Measurements from ENCODE around the gene MUC5B. TPM values are rescaled to one million over a fixed set of nuclear protein-coding genes. Genes with fewer than 3 reads are reported as not detected.
A peak's percentile ranks its signal among the peaks of the same experiment; 100 is the strongest.

The MUC5B gene
- total and polyA plus RNA-seq, 2 donors (not counting 1 experiment from before 2014, with no cell fraction given) = not detected

DNA sequence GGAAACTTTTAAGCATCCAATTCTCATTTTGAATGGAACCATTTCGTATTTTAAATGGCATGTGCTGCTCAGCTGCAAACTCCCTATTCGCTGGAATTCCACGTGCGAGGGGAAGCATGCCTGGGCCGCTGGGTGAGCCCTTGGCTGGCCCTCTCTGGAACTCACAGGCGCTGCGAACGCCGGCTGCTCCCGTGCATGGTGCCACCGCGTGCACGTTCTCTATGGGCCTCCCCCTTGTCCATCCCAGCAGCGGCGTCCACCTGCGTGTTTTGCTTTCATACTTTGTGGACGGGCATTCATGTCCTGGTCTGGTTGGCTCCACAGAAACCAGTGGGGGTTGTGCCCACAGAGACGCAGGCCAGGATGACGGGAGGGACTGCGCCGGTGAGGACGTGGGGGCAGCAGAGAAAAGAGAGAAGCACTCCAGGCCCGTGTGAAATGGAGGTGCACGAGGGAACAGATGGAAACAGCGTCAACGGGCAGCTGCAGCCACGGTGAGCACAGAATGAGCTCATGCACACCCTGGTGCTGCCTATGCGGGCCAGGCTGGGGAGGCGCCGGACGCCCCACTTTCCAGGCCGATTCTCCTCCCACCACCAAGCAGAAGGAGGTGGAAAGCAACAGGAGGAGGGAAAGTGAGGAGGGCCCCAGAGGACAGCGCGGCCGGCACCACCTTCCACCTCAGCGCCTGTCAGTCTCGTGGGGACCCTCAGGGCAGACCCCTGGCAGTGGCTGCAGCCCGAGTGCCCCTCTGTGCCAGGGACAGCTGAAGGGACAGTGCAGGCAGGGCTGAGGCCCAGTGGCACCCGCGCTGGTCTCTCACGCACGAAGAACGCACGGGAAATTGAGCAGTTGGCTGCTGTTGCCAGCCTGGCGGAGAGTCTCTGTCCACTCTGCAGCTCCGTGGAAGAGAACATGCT is 57.5 kb downstream of the MUC5B start:
- Histone ChIP-seq H3K27me3 (ENCODE audit: control insufficient read depth, insufficient read depth, low read length) (no peaks in the 10 kb centered on the region), H3K4me2 (ENCODE audit: extremely low read depth, insufficient read depth, low read length) (no peak overlapping the region), H3K9ac (ENCODE audit: insufficient read depth, low read length) (no peak overlapping the region), H3K4me1 (ENCODE audit: control insufficient read depth, extremely low read depth, insufficient read depth, low read length) (no peaks in the 10 kb centered on the region), H3K4me3 (replicated peaks in 1 of 4; ENCODE audit: control extremely low read depth in 1 of 4, insufficient read depth in 1 of 4, low read depth in 3 of 4, low read length in 4 of 4) (no peak overlapping the region), H3K36me3 (ENCODE audit: control insufficient read depth, insufficient read depth, low read length) (peaks cover 19% of the 10 kb centered on the region), H2AFZ (ENCODE audit: low read length) (no peak overlapping the region), H3K79me2 (ENCODE audit: control insufficient read depth, insufficient read depth, low read length) (no peaks in the 10 kb centered on the region), H3K9me3 (ENCODE audit: control insufficient read depth, insufficient read depth, low read depth, low read length) (no peaks in the 10 kb centered on the region), H4K20me1 (ENCODE audit: control insufficient read depth, extremely low read depth, insufficient read depth, low read length) (no peaks in the 10 kb centered on the region), H3K27ac (ENCODE audit: insufficient read depth, low read length) (no peak overlapping the region)
- no peak for DNase-seq (ENCODE audit: low read depth in 2 of 2)
- TF ChIP-seq EZH2 (IDR thresholded peaks at IDR 0.05; ENCODE audit: low read length, missing control alignments) = no peak
- no peak for TF ChIP-seq CTCF (conservative IDR thresholded peaks at IDR 0.05 in 1 of 2, IDR thresholded peaks at IDR 0.05 in 1 of 2; ENCODE audit: low read depth in 1 of 2, low read length in 2 of 2)

- no peak overlapping the region for H3K27ac ChIP-seq (ENCODE audit: insufficient read depth, low read length)
- peaks cover 22% of the 10 kb centered on the region for H3K36me3 ChIP-seq (ENCODE audit: control insufficient read depth, insufficient read depth, low read length)
- DNase-seq (ENCODE audit: low read depth in 2 of 2) = peak in 1 of 2 donors; percentile 48
- no peak overlapping the region for H3K4me3 ChIP-seq (replicated peaks in 1 of 4; ENCODE audit: control extremely low read depth in 1 of 4, insufficient read depth in 1 of 4, low read depth in 3 of 4, low read length in 4 of 4)
- H3K9ac ChIP-seq (ENCODE audit: insufficient read depth, low read length) = no peak overlapping the region
- H3K79me2 ChIP-seq (ENCODE audit: control insufficient read depth, insufficient read depth, low read length) = no peaks in the 10 kb centered on the region
- no peaks in the 10 kb centered on the region for H4K20me1 ChIP-seq (ENCODE audit: control insufficient read depth, extremely low read depth, insufficient read depth, low read length)
- H3K27me3 ChIP-seq (ENCODE audit: control insufficient read depth, insufficient read depth, low read length) = no peaks in the 10 kb centered on the region
- H3K9me3 ChIP-seq (ENCODE audit: control insufficient read depth, insufficient read depth, low read depth, low read length) = no peaks in the 10 kb centered on the region
- H3K4me1 ChIP-seq (ENCODE audit: control insufficient read depth, extremely low read depth, insufficient read depth, low read length) = no peaks in the 10 kb centered on the region
- no peak for TF ChIP-seq EZH2 (IDR thresholded peaks at IDR 0.05; ENCODE audit: low read length, missing control alignments)
- TF ChIP-seq CTCF (conservative IDR thresholded peaks at IDR 0.05 in 1 of 2, IDR thresholded peaks at IDR 0.05 in 1 of 2; ENCODE audit: low read depth in 1 of 2, low read length in 2 of 2) = no peak
- H2AFZ ChIP-seq (ENCODE audit: low read length) = no peak overlapping the region
- H3K4me2 ChIP-seq (ENCODE audit: extremely low read depth, insufficient read depth, low read length) = no peak overlapping the region
Observed at GRCh38 chr11:1281326-1281973, 58.6 kb downstream of the MUC5B start.

DNA sequence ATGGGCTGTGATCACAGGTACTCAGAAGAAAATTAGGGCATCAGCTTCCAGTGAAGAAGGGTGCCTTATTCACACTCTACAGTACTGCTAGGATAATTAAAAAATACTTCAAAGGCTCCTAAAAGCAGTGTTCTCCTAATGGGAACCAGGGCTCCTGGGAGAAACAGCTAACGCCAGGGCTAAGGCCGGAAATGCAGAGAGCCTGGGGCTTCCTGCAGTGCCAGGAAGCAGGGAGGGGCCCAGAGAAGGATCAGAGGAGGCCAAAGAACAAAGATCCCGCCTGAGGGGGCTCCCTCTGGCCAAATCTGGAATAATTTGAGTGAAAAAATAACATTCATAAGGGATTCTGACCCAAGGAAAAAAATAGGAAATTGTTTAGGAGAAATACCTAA is 59.1 kb downstream of the MUC5B start:
- DNase-seq (ENCODE audit: low read depth in 2 of 2) = no peak
- no peak overlapping the region for H2AFZ ChIP-seq (ENCODE audit: low read length)
- H3K4me3 ChIP-seq (replicated peaks in 1 of 4; ENCODE audit: control extremely low read depth in 1 of 4, insufficient read depth in 1 of 4, low read depth in 3 of 4, low read length in 4 of 4) = no peak overlapping the region
- no peaks in the 10 kb centered on the region for H3K4me1 ChIP-seq (ENCODE audit: control insufficient read depth, extremely low read depth, insufficient read depth, low read length)
- no peaks in the 10 kb centered on the region for H3K9me3 ChIP-seq (ENCODE audit: control insufficient read depth, insufficient read depth, low read depth, low read length)
- TF ChIP-seq EZH2 (IDR thresholded peaks at IDR 0.05; ENCODE audit: low read length, missing control alignments) = no peak
- TF ChIP-seq CTCF (conservative IDR thresholded peaks at IDR 0.05 in 1 of 2, IDR thresholded peaks at IDR 0.05 in 1 of 2; ENCODE audit: low read depth in 1 of 2, low read length in 2 of 2) = no peak
- no peaks in the 10 kb centered on the region for H3K79me2 ChIP-seq (ENCODE audit: control insufficient read depth, insufficient read depth, low read length)
- H3K9ac ChIP-seq (ENCODE audit: insufficient read depth, low read length) = no peak overlapping the region
- H3K36me3 ChIP-seq (ENCODE audit: control insufficient read depth, insufficient read depth, low read length) = peaks cover 20% of the 10 kb centered on the region
- H3K27ac ChIP-seq (ENCODE audit: insufficient read depth, low read length) = no peak overlapping the region
- H3K27me3 ChIP-seq (ENCODE audit: control insufficient read depth, insufficient read depth, low read length) = no peaks in the 10 kb centered on the region
- H4K20me1 ChIP-seq (ENCODE audit: control insufficient read depth, extremely low read depth, insufficient read depth, low read length) = no peaks in the 10 kb centered on the region
- no peak overlapping the region for H3K4me2 ChIP-seq (ENCODE audit: extremely low read depth, insufficient read depth, low read length)
